DMS53 (cell line): ENCODE data around the gene PGRMC1.
"Not testable (repeated sequence)": the region's sequence is repeated elsewhere in the genome, so short reads cannot be mapped to it uniquely, and the experiment has no call there.

Experiments
- DNase-seq: peaks from one replicate; lab custom pipeline; 2025; lab: John Stamatoyannopoulos, UW

The PGRMC1 gene

DNA sequence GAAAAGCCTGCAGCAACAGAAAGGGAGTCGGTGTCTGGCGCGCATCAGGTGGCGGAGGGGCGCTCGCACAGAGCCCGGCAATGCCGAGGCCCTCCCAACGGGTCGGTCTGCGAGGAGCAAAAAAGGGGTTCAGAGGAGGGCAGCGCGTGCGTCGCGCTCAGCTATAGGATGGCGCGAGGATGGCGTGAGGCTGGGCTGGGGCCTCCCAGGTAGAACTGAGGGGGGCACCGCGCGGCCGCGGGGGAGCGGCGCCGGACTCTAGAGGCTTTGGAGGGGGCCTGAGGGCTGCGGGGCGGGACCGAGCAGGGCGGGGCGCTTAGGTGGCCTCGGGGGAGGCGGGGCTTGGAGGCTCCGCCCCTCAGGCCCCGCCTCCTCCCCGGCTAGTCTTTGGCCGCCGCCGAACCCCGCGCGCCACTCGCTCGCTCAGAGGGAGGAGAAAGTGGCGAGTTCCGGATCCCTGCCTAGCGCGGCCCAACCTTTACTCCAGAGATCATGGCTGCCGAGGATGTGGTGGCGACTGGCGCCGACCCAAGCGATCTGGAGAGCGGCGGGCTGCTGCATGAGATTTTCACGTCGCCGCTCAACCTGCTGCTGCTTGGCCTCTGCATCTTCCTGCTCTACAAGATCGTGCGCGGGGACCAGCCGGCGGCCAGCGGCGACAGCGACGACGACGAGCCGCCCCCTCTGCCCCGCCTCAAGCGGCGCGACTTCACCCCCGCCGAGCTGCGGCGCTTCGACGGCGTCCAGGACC is at the start of gene PGRMC1:
PGRMC1 (plus strand) TSS at position 414 of the 751 bp plus-strand sequence; CDS start at position 493, 79 bp downstream.
- DNase-seq, result peak; percentile 87

DNA sequence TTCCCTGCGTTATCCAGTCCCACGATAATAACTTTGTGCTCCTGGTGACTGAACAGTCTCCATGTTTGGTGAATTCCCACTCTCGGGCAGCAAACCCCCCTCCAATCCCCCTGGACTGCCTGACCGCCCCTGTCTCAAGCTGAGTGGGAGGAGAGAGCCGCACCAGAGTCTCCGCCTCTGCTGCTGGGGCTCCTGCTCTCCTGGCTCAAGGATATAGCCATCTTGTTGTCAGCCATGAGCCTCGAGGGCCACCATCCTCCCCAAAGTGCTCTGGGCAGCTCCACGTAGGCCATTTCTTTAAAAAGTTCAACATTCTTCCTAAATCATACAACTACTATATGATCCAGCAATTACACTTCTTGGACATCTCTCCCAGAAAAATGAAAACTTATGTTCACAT is 49.3 kb upstream of the PGRMC1 start:
- DNase-seq, result no peak

DNA sequence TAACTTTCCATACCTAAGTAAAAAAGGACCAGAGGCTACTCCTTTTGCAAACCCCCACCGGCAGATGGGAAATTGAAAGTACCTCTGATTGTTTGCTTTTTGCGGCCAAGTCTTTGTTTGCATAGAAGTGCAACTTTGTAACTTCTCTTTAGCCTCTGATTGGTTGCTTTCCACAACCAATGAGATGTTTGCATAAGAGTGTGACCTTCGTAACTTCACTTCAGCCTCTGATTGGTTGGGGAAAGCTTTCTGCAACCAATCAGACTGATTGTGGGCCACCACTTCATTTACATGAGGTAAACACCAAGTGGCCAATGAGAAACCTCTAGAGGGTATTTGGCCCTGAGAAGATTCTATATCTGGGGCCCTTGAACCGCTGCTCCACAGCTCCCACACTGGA is 48.8 kb upstream of the PGRMC1 start:
- DNase-seq, result peak; percentile 15

DNA sequence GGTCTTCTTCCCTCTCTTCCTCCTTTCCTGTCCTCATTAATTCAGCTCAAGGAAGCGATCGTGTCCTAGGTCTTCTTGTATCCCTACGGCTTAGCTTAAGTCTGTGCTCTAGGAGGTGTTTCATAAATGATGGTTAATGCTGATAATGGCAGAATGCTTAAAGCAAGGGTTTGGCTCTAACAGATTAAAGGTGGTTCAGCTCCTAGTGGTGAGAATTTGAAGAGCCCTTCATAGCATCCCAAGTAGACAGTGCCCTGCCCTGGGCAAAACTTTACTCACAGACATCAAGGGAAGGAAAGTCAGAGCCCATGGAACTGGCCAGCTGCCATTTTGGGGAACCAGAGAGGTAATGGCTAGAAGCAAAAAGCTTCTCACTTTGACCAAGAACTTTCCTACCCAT is 47.0 kb upstream of the PGRMC1 start:
- no peak for DNase-seq

DNA sequence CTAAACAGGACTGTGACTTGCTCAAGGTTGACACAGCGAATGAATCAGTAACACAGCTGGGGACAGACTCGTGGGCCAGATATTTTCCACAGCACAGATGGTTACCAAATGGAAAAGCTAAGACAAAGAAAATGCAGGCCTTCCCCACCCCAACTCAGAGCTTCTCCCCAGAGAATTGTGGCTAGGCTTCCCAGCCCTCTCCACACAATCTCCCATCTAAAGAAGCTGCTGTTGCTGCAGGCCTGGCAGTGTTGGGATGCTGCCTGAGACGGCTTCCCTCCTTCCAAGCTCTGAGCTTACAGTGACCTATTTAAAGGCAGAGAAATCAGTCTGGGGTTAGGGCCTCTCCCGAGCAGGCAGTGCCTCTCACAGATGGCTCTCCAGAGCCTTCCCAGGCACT is 46.5 kb upstream of the PGRMC1 start:
- no peak for DNase-seq

DNA sequence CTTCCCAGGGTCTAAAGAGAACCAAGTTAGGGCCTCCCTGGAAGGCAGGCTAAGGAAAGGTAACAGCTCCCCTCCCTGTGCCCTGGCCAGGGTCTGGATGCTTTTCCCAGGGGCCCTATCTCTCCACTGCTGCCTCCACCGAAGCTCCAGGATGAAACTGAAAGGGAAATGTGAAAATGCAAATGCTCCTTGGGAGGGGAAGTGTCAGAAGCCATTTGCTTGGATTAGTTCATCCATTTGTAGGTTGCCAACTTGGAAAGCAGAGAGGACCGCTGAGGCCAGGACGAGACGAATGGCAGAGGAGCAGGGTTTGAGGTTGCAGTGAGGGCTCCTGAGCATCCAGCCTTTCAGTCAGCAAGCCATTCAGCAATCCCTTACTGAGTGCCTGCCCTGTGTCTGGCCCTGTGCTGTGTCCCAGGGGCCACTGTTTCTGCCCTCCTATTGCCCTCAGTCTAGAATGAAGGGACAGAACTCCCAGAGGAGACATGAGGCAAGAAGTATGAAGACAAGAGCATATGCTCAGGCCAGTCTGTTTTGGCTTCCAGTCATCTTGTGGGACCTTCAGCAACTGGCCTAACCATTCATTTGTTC is 45.9 kb upstream of the PGRMC1 start:
- no peak for DNase-seq

DNA sequence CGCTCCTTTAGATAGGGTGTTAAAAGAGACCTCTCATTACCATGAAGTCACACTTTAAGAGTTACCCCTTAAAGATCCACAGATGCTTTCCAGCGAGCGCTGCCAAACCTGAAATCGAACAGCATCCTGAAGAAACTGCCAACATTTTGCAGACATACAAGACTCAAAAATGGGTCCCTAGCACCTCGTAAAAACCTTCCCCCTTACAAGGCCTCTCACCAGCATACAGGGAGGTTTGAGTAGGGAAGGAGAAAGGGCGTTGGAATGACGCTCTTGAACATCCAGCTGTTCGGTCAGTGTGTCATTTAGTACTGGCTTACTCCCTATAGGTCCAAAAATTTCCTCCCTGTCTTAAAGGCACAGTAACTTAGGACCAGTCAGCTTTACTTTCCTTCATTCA is 45.3 kb upstream of the PGRMC1 start:
- no peak for DNase-seq

DNA sequence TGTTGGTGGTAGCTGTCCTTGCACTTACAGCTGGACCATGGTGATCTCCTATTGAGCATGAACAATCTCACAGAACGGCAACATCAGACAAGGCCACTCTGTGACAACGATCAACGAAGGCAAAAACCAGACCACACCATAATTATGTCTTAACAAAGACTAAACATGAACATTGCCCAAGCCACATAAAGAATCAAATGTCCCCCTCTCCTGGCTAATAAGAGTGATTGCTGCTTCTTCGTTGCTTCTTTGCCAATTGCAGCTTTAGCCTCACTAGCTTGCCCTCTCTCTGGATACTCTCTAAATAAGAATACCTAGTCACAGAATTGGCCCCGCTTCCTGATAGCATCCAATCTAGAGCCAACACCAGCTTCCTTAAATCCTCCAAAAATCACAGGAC is 41.5 kb upstream of the PGRMC1 start:
- peak; percentile 33 for DNase-seq

DNA sequence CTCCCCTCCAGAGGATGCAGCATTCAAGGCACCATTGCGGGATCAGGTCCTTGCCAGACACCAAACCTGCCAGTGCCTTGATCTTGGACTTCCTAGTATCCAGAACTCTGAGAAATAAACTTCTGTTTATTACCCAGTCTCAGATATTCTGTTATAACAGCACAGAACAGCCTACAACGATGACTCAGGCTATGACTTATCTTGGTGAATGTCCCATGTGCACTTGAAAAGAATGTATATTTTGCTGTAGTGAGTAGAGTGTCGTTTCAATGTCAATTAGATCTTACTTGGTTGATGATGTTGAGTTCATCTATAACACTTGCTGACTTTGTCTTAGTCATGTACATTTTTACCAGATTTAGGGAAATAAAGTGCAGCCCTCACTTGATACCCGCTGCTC is 34.5 kb upstream of the PGRMC1 start:
- no peak for DNase-seq

DNA sequence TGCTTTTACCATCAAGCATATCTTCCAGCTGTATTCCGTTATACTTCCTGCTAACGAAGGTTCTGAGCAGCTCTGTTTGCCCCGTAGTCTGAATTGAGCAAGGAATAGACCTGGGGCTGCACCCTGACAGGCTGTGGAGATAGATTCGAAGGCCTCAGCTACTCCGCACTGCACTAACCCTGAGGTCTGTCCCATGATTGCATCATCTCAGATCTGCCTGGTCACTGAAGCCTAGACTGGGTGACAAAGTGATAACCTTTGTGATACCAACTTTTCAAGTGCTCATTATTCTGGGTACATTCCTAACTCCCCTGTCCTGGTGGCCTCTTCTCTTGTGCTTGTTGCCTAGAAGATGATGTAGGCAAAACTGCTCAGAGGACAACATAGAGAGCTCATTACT is 29.9 kb upstream of the PGRMC1 start:
- DNase-seq, result peak; percentile 9

DNA sequence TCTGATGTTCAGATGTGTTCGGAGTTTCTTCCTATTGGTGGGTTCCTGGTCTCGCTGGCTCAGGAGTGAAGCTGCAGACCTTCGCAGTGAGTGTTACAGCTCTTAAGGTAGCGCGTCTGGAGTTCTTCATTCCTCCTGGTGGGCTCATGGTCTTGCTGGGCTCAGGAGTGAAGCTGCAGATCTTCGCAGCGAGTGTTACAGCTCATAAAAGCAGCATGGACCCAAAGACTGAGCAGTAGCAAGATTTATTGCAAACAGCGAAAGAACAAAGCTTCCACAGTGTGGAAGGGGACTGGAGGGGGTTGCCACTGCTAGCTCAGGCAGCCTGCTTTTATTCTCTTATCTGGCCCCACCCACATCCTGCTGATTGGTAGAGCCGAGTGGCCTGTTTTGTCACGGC is 28.6 kb upstream of the PGRMC1 start:
- not testable (repeated sequence) for DNase-seq

DNA sequence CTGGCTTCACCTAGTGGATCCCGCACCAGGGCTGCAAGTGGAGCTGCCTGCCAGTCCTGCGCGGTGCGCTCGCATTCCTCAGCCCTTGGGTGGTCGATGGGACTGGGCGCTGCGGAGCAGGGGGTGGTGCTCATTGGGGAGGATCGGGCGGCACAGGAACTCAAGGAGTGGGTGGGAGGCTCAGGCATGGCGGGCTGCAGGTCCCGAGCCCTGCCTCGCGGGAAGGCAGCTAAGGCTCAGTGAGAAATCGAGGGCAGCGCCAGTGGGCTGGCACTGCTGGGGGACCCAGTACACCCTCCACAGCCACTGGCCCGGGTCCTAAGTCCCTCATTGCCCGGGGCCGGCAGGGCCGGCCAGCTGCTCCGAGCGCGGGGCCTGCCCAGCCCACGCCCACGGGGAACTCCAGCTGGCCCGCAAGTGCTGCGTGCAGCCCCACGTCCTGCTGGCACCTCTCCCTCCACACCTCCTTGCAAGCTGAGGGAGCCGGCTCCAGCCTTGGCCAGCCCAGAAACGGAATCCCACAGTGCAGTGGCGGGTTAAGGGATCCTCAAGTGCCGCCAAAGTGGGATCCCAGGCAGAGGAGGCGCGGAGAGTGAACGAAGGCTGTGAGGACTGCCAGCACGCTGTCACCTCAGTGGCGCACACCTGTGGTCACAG is 27.6 kb upstream of the PGRMC1 start:
- no peak for DNase-seq

DNA sequence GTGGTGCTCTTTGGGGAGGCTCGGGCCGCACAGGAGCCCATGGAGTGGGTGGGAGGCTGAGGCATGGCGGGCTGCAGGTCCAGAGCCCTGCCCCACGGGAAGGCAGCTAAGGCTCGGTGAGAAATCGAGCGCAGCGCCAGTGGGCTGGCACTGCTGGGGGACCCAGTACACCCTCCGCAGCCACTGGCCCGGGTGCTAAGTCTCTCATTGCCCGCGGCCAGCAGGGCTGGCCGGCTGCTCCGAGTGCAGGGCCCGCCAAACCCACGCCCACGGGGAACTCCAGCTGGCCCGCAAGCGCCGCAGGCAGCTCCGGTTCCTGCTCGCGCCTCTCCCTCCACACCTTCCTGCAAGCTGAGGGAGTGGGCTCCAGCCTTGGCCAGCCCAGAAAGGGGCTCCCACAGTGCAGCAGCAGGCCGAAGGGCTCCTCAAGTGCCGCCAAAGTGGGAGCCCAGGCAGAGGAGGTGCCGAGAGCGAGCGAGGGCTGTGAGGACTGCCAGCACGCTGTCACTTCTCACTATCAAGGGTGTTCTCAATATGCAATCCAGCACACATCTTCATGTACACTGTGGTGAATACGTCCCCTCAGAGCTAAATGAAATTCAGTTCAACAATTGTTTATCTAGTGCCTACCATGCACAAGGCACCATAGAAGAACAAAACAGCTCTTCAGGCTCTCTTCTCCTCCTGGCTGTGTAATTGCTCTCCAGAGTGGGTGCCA is 25.0 kb upstream of the PGRMC1 start:
- not testable (repeated sequence) for DNase-seq

DNA sequence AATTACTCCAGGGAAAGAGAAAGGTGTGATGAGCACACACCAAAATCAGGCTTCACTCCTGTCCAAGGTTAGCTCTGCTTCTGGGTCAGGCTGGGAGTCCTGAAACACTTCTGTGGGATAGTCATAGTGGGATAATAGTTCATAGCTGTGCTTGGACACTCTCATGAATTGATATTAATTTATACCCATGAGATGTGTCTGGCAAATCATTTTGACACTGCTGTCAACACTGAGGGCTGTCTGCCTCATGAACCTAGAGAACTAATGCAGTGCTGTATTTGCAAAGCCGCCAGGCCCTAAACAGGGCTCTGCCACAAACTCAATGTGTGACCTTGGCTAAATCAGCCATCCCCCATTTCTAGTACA is 24.5 kb upstream of the PGRMC1 start:
- DNase-seq, result no peak

DNA sequence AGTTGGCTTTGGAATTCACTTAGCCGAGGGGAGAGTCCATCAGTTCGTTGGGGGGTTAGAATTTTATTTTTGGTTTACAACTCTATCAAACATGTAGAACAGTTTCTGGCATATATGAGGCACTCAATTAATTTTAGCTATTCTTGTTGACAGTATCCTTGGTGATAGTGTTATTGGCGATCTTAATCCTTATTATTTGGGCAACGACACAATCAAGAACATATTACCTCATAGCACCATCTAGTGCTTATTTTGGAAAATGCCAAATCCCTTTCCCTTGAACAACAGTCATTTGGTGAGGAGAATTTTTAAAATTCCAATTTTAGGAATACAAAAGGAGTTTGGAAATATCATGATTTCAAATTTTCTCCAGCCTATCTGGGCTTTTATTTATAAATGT is 17.9 kb upstream of the PGRMC1 start:
- DNase-seq, result peak; percentile 47

DNA sequence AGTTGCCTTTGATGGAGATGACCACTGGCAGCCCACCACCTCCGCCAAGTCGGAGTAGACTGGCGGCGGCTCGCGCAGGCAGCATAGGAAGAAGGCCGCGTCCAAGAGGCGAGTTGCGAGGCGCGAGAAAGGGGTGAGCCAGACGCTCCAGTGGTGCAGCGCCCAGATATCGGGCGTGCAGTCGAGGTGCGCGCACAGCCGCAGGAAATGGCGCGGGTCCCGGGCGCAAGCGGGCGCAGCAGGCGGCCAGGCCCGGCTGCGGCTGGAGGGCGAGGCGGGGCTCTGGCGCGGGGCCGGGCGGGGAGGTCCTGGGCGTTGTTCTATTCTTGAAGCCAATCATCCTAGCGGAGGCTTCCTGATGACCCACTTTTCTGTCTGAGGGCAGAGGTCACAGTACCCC is 13.2 kb upstream of the PGRMC1 start:
- DNase-seq, result no peak

DNA sequence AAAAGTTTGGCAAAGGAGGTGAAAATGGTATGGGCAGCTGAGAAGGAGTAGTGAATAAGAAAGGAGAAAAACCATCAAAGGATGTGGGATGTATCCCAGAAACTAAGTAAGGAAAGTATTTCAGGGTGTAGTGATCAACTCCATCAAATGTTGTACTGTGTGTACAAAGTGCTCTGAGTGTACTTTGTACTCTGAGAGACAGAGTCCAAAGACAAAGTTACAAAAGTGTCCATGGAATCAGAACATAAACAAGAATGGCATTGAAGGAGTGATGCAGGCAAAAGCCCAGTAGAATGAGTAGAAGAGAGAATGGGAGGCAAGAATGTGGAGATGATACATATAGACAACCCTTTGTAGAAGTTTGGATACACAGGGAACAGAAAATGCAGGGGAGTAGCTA is 12.3 kb upstream of the PGRMC1 start:
- DNase-seq, result no peak

DNA sequence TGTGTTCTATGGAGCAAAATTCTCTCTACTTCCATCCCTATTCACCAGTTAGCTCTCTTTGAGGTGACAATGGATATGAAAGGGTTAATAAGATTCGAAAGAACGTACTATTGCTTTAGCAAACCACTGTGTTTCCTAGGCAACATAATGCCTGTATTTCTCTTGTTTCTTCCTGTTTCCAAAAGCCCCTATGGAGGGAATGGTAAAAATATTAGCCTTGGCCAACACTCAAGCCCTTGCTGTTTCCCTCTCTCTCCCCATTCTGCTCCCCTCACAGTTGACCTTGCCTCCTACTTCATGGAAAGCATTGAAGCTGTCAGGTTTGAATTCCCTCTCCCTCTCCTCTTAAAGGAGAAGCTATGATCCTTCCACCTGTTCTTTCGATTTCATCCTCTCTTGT is 9.6 kb upstream of the PGRMC1 start:
- DNase-seq, result peak; percentile 29

DNA sequence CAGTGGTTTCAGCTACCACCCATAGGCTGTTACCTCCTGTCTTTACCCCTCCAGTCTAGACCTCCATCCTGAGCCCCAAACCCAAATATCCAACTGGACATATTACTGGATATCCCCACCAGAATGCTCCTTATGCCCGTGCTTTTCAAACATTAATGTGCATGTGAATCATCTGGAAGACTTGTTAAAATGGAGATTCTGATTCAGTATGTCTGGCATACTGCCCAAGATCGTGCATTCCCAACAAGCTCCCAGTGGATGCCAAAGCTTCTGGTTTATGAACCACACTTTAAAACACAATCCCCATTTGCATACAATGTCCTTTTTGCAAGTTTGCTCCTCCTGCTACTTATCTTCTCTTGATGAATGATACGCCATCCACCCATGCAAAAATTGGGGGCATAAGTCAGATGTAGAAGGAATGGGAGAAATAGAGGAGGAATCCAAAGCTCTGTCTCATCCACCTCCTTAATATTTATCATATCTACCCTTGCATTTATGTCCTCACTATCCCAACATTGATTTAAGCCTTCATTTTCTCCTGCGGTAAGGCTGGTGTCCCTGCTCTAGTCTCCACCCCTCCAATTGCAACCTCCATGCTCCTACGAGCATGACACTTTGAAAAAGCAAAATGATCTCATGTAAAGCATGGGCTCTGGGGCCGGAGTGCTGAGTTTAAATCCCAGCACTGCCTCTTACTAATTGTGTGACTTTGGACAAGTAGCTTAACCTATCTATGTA is 7.4 kb upstream of the PGRMC1 start:
- DNase-seq, result no peak

DNA sequence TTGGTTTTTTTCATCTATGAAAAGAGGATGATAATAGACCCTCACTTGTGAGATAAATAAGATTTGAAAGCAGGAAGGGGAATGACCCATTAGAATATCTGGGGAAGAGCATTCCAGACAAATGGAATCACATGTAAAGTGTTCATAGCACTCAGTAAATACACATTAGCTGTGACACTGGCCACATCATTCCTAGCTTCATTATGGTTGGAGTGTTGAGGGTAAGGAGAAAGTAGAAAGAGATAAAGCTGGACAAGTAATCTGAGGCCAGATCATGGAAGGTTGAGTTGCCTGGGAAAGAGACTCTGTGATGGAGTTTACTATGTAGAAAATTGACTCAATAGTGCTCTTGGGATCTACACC is 6.9 kb upstream of the PGRMC1 start:
- no peak for DNase-seq

DNA sequence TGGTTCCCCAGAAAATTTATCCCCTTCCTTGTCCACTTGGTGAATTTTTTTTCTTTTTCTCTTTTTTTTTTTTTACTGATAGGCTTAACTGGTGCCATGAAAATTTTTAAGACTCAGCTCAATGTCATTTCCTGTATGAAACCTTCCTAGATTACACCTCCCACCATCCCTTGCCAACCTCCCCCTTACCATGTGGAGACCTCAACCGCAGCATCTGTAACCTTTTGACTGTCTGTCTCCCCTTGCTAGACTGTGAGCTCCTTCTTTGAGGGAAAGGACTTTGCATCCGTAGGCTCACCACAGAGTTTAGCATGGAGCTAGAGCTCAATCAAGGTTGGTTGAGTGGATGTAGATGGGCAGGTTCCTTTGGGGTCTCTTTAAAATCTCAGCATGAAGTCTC is 5.2 kb upstream of the PGRMC1 start:
- no peak for DNase-seq

DNA sequence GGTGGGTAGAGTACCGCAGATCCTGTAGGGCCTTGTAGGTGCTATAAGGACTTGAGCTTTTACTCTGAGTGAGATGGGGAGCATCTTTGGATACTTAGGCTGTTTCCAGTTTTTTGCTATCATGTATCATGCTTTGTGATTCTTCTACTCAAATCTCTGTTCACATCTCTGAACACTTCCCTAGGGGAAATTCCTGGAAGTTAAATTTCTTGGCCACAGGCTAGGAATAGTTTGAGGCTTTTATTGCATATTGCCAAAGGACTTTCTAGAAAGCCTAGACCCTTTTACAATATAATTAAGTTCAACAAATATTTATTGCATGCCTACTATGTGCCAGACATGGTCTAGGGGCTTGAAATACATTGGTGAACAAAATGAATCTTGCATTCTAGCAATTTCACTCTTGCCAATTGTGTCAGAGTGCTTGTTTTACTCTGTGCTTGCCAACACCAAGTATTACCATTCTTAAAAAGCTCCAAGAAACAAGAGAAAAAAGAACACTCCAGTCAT is 4.1 kb upstream of the PGRMC1 start:
- DNase-seq, result no peak
